Endothelial cell of umbilical vein (primary cell): ENCODE results near the gene TMEM186.

Experiments used
- CTCF ChIP-seq, 2 donors: IDR thresholded peaks; 1 replicate in 1 of 2; 2 replicates in 1 of 2; pipeline ENCODE4 v1.5.1; 2011; ENCODE audit warnings: low read length in 2 of 2, mild to moderate bottlenecking in 2 of 2, moderate library complexity in 2 of 2, control low read depth in 1 of 2, inconsistent platforms in 1 of 2, low read depth in 1 of 2; ENCODE audit not compliant: insufficient read depth in 1 of 2; ENCODE audit errors: extremely low read depth in 1 of 2
- EZH2 ChIP-seq: IDR thresholded peaks from 2 replicates; pipeline ENCODE4 v1.6.1; 2012; ENCODE audit warnings: borderline replicate concordance, low read depth, mild to moderate bottlenecking, moderate library complexity, low read length, inconsistent platforms; ENCODE audit not compliant: severe bottlenecking
- FOS ChIP-seq: IDR thresholded peaks from 2 replicates; pipeline ENCODE4 v1.6.1; 2011; ENCODE audit warnings: mild to moderate bottlenecking, low read length, moderate library complexity, borderline replicate concordance; ENCODE audit not compliant: insufficient read depth
- GATA2 ChIP-seq: IDR thresholded peaks from 2 replicates; pipeline ENCODE4 v1.7.0; 2011; ENCODE audit warnings: low read depth, mild to moderate bottlenecking, moderate library complexity, mixed read lengths, low read length; ENCODE audit not compliant: insufficient read length, insufficient read depth
- JUN ChIP-seq: IDR thresholded peaks from 2 replicates; pipeline ENCODE4 v1.6.1; 2011; ENCODE audit warnings: borderline replicate concordance, low read depth; ENCODE audit not compliant: insufficient read length, insufficient read depth
- MAX ChIP-seq: IDR thresholded peaks from 2 replicates; pipeline ENCODE4 v1.6.1; 2011; ENCODE audit not compliant: insufficient read depth, insufficient read length
- MYC ChIP-seq: IDR thresholded peaks from one replicate; pipeline ENCODE4 v1.6.1; 2011; ENCODE audit warnings: mild to moderate bottlenecking, low read depth, low read length
- POLR2A ChIP-seq: IDR thresholded peaks from 2 replicates; pipeline ENCODE4 v1.6.1; 2012; ENCODE audit warnings: low read depth, mild to moderate bottlenecking, control low read depth, low read length
- POLR2AphosphoS5 ChIP-seq: IDR thresholded peaks from 2 replicates; pipeline ENCODE4 v1.6.1; 2012; ENCODE audit warnings: low read depth, mild to moderate bottlenecking, control low read depth, low read length, moderate library complexity; ENCODE audit not compliant: insufficient read depth

GRCh38 chr16:8768283-8768682 lies 29.2 kb downstream of the TMEM186 start:
- TF ChIP-seq CTCF (IDR thresholded peaks at IDR 0.05; ENCODE audit: extremely low read depth in 1 of 2, insufficient read depth in 1 of 2, low read depth in 1 of 2, low read length in 2 of 2) (no peak), POLR2A (no peak), EZH2 (no peak), POLR2AphosphoS5 (no peak), MAX (no peak), MYC (no peak), FOS (no peak), GATA2 (no peak), JUN (no peak)
